ENCODE measurements around the gene TEPSIN.

Gene TEPSIN

DNA sequence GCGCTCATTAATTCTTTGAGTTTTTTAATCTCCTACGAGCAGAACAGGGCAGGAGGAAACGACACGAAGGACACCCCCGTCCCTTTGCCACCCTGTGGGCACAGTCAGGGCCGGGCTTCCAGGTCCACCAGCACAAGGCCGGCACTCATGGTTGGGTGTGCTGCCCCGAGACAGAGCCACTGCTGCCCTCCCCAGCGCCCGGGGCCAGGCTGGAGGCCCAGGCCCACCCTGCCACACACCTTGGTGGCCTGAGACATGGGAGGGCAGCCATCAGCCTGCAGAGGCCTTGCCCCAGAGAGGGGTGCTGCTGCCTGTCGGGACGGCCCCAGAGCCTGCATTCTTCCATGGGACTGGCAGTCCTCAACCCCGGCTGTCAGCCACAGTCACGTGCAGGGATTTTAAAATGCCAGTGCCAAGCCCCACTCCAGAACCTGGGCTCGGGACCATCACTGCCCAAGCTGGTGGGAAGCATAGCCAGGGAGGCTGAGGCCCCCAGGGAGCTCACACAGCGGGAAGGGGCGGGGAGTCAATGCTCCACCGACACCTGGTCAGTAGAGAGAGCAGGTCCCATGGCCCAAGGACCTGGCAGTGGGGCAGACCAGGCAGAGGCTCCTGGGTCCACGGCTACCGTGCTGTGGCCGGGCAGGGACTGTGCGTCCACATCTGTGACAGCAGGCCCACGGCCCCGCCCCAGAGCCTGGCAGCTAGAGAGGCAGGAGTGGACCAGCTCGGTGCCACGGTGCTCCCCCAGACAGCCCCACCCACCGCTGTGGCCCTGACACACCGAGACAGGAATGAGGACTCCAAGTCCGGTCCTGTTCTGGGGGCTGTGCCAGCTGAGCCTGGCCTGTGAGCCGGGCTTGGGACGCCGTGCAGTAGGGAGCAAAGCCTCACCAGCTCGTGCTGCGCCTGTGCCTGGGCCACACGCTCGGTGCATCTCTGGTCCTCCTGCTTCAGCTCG lies 43.6 kb downstream of the TEPSIN start:
- no peak for DNase-seq

DNA sequence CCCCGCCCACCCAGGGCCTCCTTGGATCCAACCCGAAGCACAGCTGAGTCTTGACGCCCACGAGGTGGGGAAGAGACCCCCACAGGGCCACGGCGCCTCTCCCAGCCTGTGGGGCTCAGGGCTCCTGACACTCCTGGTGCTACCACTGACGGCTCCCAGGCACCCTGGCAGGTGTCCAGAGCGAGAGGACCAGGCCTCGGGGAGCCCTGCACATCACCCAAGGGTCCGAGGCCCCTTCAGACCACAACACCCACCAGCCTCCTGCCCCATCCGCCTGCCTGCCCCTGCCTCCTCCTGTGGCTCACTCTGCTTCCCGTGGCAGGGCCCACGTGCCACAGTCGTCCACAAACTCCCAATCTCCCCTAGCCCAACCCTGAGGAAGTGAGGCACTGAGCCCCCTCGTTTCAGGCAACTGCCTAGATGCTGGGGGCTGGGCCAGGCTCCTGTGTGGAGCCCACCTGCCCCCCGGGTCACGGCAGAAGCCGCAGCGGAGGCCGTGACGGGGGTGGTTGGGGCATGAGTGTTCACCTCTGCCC lies 44.6 kb downstream of the TEPSIN start:
- DNase-seq, result no peak

DNA sequence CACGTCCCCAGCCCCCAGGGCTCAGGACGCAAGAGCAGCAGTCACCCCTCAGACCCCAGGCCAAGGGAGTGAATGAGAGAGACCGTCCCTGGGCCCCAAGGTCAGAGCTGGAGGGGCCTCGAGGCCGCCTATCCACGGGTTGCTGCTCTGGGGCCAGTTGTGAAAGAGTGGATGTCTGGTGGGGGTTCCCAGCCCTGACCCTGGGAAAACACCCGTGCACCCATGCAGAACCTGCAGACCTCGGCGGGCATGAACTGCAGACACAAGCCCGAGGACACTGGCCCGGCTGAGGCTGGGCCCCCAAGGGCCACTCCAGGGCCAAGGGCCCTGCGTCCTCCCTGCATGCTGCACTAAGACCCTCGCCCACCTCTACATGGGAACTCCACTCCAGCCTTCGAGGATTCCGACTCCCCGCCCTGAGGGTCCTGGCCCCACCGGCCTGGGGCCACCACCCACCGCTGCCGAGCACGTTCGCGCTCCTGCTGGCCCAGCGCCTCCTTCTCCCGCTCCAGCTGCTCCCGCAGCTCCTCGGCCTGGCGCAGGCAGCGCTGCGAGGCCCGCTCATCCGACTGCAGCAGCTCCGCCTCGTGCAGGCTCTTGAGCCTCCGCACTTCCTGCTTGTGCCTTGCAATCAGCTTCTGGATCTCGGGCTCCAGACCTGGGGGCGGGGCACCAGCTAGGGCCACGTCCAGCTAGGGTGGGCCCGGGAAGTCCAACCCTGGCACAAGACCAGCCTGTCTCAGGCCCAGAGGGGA lies 45.2 kb downstream of the TEPSIN start:
- no peak for DNase-seq

DNA sequence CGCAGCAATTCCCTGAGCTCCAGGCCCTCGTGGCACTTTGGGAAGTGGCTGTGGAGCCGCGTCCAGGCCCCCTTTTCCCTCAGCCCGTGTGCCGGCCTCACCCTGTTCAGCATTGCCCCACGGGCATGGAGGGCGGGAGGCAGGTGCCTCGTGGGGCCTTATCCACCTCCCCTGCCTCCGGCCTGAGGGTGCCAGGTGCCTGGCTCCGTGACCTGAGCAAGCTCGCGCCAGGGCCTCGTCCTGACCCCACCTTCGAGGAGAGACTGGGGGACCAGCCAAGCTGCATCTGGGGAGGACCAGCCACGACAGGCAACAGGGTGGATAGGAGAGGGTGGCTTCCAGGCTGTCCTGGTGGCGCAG lies 45.8 kb downstream of the TEPSIN start:
- no peak for DNase-seq

GRCh38 chr17:81192386-81193050 lies 46.3 kb downstream of the TEPSIN start:
- DNase-seq, result no peak

DNA sequence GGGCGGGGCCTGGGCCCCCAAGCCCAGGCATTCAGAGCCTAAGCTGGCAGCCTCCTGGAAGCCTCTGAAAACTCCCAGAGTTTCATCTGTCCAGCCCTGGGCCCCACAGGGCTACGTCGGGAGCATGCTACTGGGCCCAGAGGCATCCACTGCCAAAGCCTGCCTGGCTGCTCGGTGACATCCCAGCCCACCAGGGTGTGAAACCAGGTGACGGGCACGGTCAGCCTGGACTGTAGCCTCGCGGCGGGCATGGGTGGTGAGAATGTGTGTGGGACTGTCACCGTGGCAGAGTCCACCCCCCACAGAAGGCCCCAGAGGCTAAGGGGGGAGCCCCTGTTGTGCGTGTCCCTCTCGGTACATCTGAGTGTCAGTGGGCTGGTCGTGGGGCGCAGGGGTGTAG lies 47.2 kb downstream of the TEPSIN start:
- no peak for DNase-seq

DNA sequence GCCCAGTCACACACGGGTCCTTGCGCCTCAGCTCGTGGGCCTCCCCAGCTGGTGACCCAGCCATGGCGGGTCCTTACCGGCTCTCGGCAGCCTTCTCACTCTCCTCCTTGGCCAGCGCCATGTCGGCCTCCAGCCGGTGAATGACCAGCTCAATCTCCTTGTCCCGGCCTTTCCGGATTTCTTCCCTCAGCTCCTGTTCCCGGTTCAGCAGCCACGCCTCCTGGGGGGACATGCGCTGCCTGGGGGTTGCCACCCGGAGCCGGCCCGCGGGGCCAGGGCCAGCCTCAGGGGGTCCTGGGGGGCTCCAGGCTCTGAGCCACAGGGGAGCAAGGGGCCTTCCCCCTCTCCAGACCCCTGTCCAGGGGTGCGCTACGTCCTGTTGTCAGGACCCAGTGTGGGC lies 47.7 kb downstream of the TEPSIN start:
- DNase-seq, result no peak

DNA sequence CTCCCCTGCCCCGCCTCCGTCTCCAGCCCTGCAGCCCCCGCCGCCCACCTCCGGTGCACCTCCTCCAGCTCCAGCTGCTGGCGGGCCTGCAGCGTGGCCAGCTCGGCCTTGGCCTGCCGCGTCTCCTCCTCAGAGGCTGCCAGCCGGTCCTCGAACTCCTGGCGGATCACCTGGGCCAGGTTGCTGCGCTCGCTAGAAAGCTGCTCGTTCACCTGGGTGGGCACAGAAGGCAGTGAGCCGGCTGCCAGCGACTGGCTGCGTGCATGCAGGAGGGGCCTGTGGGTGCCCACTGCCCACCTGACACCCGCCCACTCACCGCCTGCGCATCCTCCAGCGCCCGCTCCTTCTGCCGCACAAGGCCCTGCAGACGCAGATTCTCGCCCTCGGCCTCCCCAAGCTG lies 48.3 kb downstream of the TEPSIN start:
- DNase-seq, result no peak

DNA sequence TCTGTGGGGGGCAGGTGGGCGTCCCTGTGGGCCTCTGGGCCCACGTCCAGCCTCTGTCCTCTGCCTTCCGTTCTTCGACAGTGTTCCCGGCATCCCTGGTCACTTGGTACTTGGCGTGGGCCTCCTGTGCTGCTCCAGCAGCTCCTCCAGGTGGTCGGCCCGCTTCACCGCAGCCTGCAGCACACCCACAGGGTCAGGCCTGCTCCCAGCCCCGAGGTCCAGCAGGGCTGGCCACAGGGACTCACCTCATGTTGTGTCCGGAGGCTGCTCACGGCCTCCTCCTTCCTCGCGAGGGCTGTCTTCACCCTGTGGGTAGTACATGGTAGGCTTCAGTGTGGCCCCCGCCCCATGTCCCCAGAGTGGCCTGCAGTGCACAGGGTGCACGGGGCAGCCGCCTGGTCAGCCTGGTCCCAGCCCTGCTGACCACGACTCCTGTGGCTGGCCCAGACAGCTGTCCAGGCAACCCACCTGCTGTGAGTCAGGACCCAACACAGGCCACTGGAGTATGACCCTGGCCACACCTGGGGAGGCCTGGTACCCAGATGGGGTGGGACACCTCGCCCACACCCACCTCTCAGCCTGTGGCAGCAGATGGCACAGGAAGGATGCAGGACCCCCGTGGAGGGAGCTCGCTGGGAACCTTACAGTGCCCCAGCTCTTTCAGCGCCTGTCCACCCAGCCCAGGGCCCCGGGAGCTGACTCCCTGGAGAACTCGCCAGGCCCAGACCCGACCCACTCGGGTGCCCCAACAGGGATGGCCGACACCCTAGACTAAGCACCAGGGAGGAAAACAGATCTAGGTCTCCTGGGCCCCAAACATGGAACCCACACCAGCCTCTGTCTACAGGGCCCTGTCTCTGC lies 49.0 kb downstream of the TEPSIN start:
- no peak for DNase-seq

DNA sequence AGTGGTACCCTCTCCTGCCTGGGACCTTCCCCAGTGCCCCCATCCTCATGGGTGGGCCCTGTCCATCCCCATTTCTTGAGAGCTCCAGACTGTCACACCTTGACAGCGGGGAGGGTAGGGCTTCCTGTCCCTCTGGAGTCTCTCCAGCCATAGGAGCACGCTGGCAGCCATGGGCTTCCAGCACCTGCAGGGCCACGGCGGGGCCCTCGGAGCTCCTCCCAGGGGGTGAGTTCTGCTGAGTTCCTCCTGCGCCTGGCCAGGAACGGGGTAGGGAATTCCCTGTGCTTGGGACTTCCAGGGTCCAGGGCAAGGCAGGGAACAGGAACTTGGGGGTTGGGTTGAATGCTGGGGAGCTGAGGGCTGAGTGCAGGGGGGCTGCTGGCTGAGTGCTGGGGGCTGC lies 49.8 kb downstream of the TEPSIN start:
- no peak for DNase-seq

GRCh38 chr17:81188491-81188840 lies 50.4 kb downstream of the TEPSIN start:
- no peak for DNase-seq

DNA sequence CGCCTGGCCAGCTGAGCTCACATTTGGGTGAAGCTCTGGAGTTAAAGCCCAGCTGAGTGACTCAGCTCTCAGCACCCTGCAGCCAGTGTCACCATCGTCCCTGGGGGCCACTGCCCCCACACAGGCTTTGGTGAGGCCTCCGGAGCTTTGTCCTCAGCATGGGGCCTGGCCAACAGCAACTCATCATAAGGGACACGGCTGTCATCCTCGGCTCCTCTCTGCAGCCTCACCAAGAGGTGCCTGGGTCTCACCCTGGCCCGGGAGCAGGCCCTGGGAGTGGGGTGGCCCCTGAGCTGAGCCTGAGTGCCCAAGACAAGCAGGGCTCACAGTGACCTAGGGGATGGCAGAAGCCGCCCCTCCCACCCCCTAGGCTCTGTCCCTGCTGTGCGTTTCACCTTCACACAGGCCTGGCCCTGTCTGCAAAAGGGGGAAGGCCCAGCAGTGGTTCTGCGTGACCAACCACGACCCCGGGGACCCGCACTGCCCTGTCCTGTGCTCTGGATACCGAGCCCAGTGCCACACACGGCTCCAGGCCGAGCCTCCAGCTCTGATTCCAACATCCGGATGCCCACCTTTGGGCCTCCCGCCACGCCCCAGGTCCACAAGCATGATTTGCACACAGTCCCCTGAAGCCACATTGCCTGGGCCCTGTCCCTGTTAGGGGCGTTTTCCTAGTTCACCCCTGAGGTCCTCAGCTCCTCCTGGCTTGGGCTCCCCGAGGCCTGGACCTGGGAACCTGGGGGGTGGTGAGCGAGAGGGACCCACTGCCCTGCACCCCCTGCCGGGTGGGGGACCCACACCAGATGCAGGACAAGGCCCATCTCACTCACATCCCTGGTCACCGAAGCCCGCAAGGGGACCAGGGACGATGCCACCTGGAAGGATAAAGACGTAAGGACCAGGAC lies 51.0 kb downstream of the TEPSIN start:
- no peak for DNase-seq

GRCh38 chr17:81187120-81187519 lies 51.7 kb downstream of the TEPSIN start:
- no peak for DNase-seq

DNA sequence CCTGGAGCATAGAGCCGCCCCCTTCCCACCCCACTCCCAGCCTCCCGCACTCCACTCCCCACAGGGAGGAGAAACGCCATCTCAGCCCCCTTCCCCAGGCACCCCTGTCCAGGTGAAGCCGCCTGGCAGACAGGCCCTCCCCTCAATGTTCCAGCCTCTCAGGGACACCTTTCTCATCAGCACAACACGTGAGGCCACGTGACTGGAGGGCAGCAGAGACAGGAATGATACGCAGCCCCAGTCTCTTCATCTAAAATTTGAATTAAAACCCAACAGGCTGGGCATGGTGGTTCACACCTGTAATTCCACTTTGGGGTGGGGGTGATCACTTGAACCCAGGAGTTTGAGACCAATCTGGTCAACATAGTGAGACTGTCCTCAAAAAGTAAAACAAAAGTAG lies 52.7 kb downstream of the TEPSIN start:
- no peak for DNase-seq

GRCh38 chr17:81184555-81184954 lies 54.3 kb downstream of the TEPSIN start:
- DNase-seq, result no peak

GRCh38 chr17:81183807-81184206 lies 55.0 kb downstream of the TEPSIN start:
- no peak for DNase-seq

GRCh38 chr17:81183316-81183715 lies 55.5 kb downstream of the TEPSIN start:
- no peak for DNase-seq

- no peak for DNase-seq
Observed at GRCh38 chr17:81182596-81182995, 56.3 kb downstream of the TEPSIN start.

DNA sequence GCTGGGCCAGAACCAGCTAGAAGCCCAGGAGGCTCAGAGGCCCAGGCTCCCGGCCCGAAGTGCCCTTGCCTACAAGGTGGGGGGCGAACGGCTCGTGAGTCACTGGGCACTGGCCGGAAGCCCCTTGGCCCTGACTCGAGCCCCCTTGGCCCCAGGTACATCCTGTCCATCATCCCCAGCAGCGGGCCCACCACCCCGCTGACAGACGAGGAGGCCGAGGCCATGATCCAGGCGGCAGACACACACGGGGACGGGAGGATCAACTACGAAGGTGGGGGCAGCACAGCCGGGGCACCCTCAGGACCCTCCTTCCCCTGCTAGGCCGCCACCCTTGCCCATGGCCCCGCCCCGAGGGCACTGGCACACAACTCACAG lies 57.1 kb downstream of the TEPSIN start:
- no peak for DNase-seq

DNA sequence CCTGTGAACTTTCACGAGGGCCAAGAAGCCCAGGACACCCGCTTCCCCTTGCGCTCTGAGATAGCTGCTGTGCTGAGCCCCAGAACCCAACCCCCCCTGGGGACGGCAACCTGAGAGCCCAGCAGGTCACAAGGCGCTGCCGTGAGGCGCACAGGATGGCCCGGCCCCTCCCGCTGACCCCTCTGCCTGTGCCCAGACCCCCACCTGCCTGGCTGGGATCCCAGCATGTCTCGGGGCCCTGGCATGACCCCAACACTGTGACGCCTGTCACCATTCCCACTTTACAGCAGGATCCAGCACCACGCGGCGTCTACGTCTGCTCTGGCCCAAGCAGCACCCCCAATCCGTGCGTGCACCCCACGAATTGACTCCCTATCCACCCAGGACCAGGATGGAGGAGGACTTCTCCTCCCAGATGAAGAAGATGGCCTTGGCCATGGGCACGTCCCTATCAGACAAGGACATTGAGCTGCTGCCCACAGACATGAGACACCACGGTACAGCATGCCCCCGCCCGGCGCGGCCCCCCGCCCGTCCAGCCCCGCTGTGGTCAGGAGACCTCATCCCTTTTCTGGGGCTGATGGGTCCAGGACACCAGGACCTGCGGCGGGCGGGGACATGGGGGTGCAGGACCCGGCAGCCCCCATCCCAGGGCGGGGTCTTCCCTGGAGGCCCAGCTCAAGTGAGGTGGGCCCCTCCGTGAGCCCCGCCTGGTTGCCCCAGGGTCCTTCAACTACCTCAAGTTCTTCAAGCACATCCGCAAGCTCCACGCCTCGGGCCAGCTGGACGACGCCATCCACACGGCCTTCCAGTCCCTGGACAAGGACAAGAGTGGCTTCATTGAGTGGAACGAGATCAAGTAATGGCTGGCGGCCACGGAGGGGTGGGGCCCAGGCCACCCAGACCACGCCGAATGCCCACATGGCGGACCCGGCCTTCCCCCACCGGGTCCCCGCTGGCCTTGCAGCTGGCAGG lies 57.7 kb downstream of the TEPSIN start:
- DNase-seq, result no peak
